HCT116 (cell line): Measurements from ENCODE around the gene NOS1. TPM values are rescaled to one million over a fixed set of nuclear protein-coding genes. Genes with fewer than 3 reads are reported as not detected.

Experiments
- ATAC-seq: fragments of 200-7000 bp; cut with Tn5 transposase; 2 replicates; pipeline ENCODE4 v1.9.1; 2020; ENCODE audit warnings: mild to moderate bottlenecking, moderate library complexity
- BruUV-seq: library from RNA; stranded (reverse); fragments of 400-500 nt; replicated peaks from 2 replicates; lab custom pipeline; 2021; lab: Mats Ljungman, UMichigan
- CTCF ChIA-PET: fragments of 300-600 bp; sonication (Branson Sonifier 250); formaldehyde crosslinking; loops from one replicate; lab custom pipeline; 2021; ENCODE audit warnings: antibody characterized with exemption; lab: Charles Lee
- POLR2A ChIA-PET: fragments of 300-600, 350-600 bp; sonication (Branson Sonifier 250); formaldehyde crosslinking; loops from one replicate; lab custom pipeline; 2021; ENCODE audit warnings: antibody characterized with exemption; lab: Charles Lee
- RAD21 ChIA-PET, 2 experiments: fragments of 300-600 bp; sonication (Branson Sonifier 250); formaldehyde crosslinking; loops; one replicate each; lab custom pipeline; 2023; ENCODE audit warnings: low total read pairs in 2 of 2; ENCODE audit not compliant: uncharacterized antibody in 2 of 2, unreplicated experiment in 2 of 2, low non-redundant PET in 1 of 2; lab: Charles Lee
- DNase-seq: peaks from one replicate; pipeline ENCODE4 v3.0.0-alpha.2; 2010; ENCODE audit warnings: low read depth, low spot score
- H2AFZ ChIP-seq: fragments of 200-600 bp; shearing (Covaris generic), sonication (generic); 2 replicates; pipeline ENCODE4 v1.6.1; 2017; ENCODE audit warnings: low read depth, mixed run types, mixed read lengths, antibody characterized with exemption, low read length; ENCODE audit not compliant: poor library complexity, severe bottlenecking
- H3K27ac ChIP-seq: 2 replicates; pipeline ENCODE4 v1.5.1; 2012; ENCODE audit warnings: low read depth, low read length
- H3K27me3 ChIP-seq: fragments of 200-600 bp; sonication (generic); 2 replicates; pipeline ENCODE4 v1.6.1; 2016; ENCODE audit warnings: mixed run types, low read length, mixed read lengths; ENCODE audit not compliant: insufficient read depth
- H3K36me3 ChIP-seq, 2 experiments: fragments of 200-500 bp in 1 of 2; fragments of 200-600 bp in 1 of 2; sonication (Bioruptor generic) in 1 of 2; sonication (generic) in 1 of 2; 2 replicates each; pipeline versions ENCODE4 v1.5.1 to v1.6.1; 2014 to 2016; ENCODE audit warnings: low read length in 2 of 2, inconsistent platforms in 1 of 2, mixed read lengths in 1 of 2, mixed run types in 1 of 2; ENCODE audit not compliant: insufficient read depth in 2 of 2, control insufficient read depth in 1 of 2
- H3K4me1 ChIP-seq, 2 experiments: fragments of 200-600 bp in 1 of 2; sonication (generic) in 1 of 2; 2 replicates each; pipeline versions ENCODE4 v1.5.1 to v1.6.1; 2012 to 2017; ENCODE audit warnings: low read length in 2 of 2, inconsistent platforms in 1 of 2, mild to moderate bottlenecking in 1 of 2, mixed read lengths in 1 of 2, mixed run types in 1 of 2, moderate library complexity in 1 of 2; ENCODE audit not compliant: insufficient read depth in 2 of 2, control insufficient read depth in 1 of 2
- H3K4me2 ChIP-seq: fragments of 200-600 bp; sonication (generic); 2 replicates; pipeline ENCODE4 v1.6.1; 2017; ENCODE audit warnings: mixed run types, low read length, mixed read lengths
- H3K4me3 ChIP-seq, 2 experiments: fragments of 200-600 bp in 1 of 2; sonication (generic) in 1 of 2; replicated peaks in 1 of 2; 2 replicates each; pipeline ENCODE4 v1.5.1; 2011 to 2016; ENCODE audit warnings: low read length in 2 of 2, control low read depth in 1 of 2, low read depth in 1 of 2, mild to moderate bottlenecking in 1 of 2, mixed read lengths in 1 of 2, mixed run types in 1 of 2
- H3K79me2 ChIP-seq: fragments of 200-600 bp; sonication (generic); 2 replicates; pipeline ENCODE4 v1.6.1; 2017; ENCODE audit warnings: mild to moderate bottlenecking, mixed run types, low read length, moderate library complexity, mixed read lengths; ENCODE audit not compliant: insufficient read depth
- H3K9ac ChIP-seq: fragments of 200-600 bp; sonication (generic); 2 replicates; pipeline ENCODE4 v1.6.1; 2016; ENCODE audit warnings: low read length, mixed read lengths
- H3K9me2 ChIP-seq: fragments of 200-600 bp; sonication (generic), shearing (Covaris generic); 2 replicates; pipeline ENCODE4 v1.6.1; 2017; ENCODE audit warnings: mixed run types, mild to moderate bottlenecking, moderate library complexity; ENCODE audit not compliant: insufficient read depth
- H3K9me3 ChIP-seq, 2 experiments: fragments of 200-500 bp in 1 of 2; fragments of 200-600 bp in 1 of 2; sonication (Bioruptor generic) in 1 of 2; sonication (generic) in 1 of 2; 2 replicates each; pipeline ENCODE4 v1.6.1; 2014 to 2017; ENCODE audit warnings: low read length in 2 of 2, mixed read lengths in 2 of 2, inconsistent platforms in 1 of 2, low read depth in 1 of 2, mild to moderate bottlenecking in 1 of 2, mixed run types in 1 of 2, moderate library complexity in 1 of 2; ENCODE audit not compliant: control insufficient read depth in 1 of 2, insufficient read depth in 1 of 2
- H4K20me1 ChIP-seq: fragments of 200-600 bp; sonication (generic), shearing (Covaris generic); 2 replicates; pipeline ENCODE4 v1.6.1; 2017; ENCODE audit warnings: mixed run types, mild to moderate bottlenecking, moderate library complexity; ENCODE audit not compliant: insufficient read depth
- CBX3 ChIP-seq: IDR thresholded peaks from 2 replicates; pipeline ENCODE4 v1.6.1; 2012; ENCODE audit warnings: low read depth
- EZH2 ChIP-seq: fragments of 200-600 bp; sonication (generic); IDR thresholded peaks from 2 replicates; pipeline ENCODE4 v1.6.1; 2017; ENCODE audit warnings: antibody characterized with exemption, mixed run types
- POLR2AphosphoS5 ChIP-seq: IDR thresholded peaks from 2 replicates; pipeline ENCODE4 v1.6.1; 2011; ENCODE audit warnings: mild to moderate bottlenecking, low read depth, low read length, moderate library complexity
- ZNF274 ChIP-seq: fragments of 200-500 bp; sonication (Bioruptor generic); IDR thresholded peaks from 2 replicates; pipeline ENCODE4 v1.6.1; 2014; ENCODE audit warnings: mild to moderate bottlenecking, low read depth, low read length, inconsistent platforms
- intact Hi-C: fragments of 100-400 bp; cut with micrococcal nuclease; formaldehyde crosslinking; loops from 2 replicates; pipeline ENCODE4 v1.10.0; 2022
- total RNA-seq: library from RNA; stranded (reverse); gene quantifications from one replicate; pipeline ENCODE4 v1.2.1, GENCODE V29; 2021; ENCODE audit not compliant: unreplicated experiment
- TF ChIP-seq, protein P1 (sequence below), 3 experiments: fragments of 200-600 bp in 1 of 3; sonication (generic) in 1 of 3; IDR thresholded peaks in 2 of 3; conservative IDR thresholded peaks in 1 of 3; 2 replicates each; pipeline ENCODE4 v1.5.1; 2012 to 2017; ENCODE audit warnings: low read depth in 2 of 3, low read length in 2 of 3, antibody characterized with exemption in 1 of 3, borderline replicate concordance in 1 of 3, control low read depth in 1 of 3, mild to moderate bottlenecking in 1 of 3, mixed read lengths in 1 of 3, mixed run types in 1 of 3, moderate library complexity in 1 of 3; ENCODE audit not compliant: insufficient read depth in 1 of 3
- TF ChIP-seq, protein P2 (sequence below): IDR thresholded peaks from 2 replicates; pipeline ENCODE4 v1.6.1; 2012; ENCODE audit warnings: low read depth
- TF ChIP-seq, protein P3 (sequence below): IDR thresholded peaks from 2 replicates; pipeline ENCODE4 v1.6.1; 2012

The NOS1 gene
- total RNA-seq, 1 experiment from 2014 or later = 0.22 TPM

DNA sequence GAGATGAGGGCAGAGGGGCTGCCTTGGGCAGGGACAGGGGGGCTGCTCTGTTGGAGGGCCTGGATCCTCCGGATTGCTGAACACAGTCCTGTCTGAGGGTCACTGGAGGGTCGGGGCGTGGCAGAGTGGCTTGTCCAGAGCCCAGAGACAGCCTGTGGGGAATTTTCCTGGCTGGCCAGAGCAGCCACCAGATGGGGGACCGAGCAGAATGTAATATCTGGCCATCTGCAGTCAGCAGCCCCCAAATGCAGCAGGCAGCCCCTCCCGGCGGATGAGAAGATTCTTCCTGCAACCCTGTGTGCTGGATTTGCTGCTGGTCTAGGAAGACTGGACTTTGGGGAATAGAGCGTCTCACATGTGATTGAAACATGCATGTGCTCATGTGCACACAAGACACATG, 23.3 kb upstream of the NOS1 start:
- Histone ChIP-seq H2AFZ (no peak overlapping the region), H4K20me1 (no peaks in the 10 kb centered on the region), H3K9me2 (no peaks in the 10 kb centered on the region), H3K27me3 (peaks cover 7% of the 10 kb centered on the region; the same call in 1 of the 2 replicates), H3K27ac (no peak overlapping the region), H3K36me3 (no peaks in the 10 kb centered on the region), H3K4me3 (no peak overlapping the region), H3K79me2 (no peaks in the 10 kb centered on the region), H3K9ac (no peak overlapping the region), H3K4me2 (no peak overlapping the region), H3K9me3 (no peaks in the 10 kb centered on the region), H3K4me1 (no peaks in the 10 kb centered on the region)
- no peak for ATAC-seq
- RAD21 ChIA-PET = no interaction called here
- intact Hi-C loops = no loop called here
- CTCF ChIA-PET = no interaction called here
- POLR2A ChIA-PET = no interaction called here
- no TSS peak for BruUV-seq
- TF ChIP-seq, protein P1, sequence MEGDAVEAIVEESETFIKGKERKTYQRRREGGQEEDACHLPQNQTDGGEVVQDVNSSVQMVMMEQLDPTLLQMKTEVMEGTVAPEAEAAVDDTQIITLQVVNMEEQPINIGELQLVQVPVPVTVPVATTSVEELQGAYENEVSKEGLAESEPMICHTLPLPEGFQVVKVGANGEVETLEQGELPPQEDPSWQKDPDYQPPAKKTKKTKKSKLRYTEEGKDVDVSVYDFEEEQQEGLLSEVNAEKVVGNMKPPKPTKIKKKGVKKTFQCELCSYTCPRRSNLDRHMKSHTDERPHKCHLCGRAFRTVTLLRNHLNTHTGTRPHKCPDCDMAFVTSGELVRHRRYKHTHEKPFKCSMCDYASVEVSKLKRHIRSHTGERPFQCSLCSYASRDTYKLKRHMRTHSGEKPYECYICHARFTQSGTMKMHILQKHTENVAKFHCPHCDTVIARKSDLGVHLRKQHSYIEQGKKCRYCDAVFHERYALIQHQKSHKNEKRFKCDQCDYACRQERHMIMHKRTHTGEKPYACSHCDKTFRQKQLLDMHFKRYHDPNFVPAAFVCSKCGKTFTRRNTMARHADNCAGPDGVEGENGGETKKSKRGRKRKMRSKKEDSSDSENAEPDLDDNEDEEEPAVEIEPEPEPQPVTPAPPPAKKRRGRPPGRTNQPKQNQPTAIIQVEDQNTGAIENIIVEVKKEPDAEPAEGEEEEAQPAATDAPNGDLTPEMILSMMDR (IDR thresholded peaks at IDR 0.05 in 2 of 3, conservative IDR thresholded peaks at IDR 0.05 in 1 of 3; ENCODE audit: borderline replicate concordance in 1 of 3, insufficient read depth in 1 of 3, low read depth in 2 of 3, low read length in 2 of 3) = no peak
- TF ChIP-seq CBX3 (no peak), EZH2 (no peak)
- no peak for DNase-seq

DNA sequence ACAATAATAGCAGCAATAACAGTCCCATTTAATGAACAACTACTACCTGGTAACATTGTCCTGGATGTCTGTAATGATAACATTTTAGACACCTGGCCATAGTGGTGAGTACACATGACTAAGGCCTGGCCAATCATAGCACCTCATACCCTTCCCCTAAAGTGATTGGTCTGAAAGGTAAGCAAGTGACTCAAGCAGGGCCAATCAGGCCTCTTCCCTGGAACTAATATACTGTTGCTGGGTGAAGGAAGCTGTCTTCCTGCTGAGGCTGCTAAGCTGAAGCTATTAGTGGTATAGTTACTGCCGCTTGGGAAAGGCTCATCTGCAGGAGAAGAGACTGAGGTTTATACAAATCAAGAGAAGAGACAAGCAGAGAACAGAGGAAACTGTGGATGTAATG, 18.7 kb upstream of the NOS1 start:
- CTCF ChIA-PET = no interaction called here

More for the DNA sequence above, 18.7 kb upstream of the NOS1 start:
- Histone ChIP-seq H3K4me1 (no peaks in the 10 kb centered on the region), H4K20me1 (no peaks in the 10 kb centered on the region), H3K4me3 (no peak overlapping the region), H3K27me3 (peaks cover 8% of the 10 kb centered on the region; the same call in 1 of the 2 replicates), H3K27ac (no peak overlapping the region), H3K9me2 (no peaks in the 10 kb centered on the region), H3K4me2 (no peak overlapping the region), H2AFZ (no peak overlapping the region), H3K79me2 (no peaks in the 10 kb centered on the region), H3K36me3 (no peaks in the 10 kb centered on the region), H3K9ac (no peak overlapping the region), H3K9me3 (no peaks in the 10 kb centered on the region)
- DNase-seq (no peak), ATAC-seq (peak; percentile 64)
- ChIA-PET RAD21 (no interaction called here), POLR2A (no interaction called here)
- BruUV-seq = no TSS peak
- intact Hi-C loops = no loop called here
- TF ChIP-seq, protein P2, sequence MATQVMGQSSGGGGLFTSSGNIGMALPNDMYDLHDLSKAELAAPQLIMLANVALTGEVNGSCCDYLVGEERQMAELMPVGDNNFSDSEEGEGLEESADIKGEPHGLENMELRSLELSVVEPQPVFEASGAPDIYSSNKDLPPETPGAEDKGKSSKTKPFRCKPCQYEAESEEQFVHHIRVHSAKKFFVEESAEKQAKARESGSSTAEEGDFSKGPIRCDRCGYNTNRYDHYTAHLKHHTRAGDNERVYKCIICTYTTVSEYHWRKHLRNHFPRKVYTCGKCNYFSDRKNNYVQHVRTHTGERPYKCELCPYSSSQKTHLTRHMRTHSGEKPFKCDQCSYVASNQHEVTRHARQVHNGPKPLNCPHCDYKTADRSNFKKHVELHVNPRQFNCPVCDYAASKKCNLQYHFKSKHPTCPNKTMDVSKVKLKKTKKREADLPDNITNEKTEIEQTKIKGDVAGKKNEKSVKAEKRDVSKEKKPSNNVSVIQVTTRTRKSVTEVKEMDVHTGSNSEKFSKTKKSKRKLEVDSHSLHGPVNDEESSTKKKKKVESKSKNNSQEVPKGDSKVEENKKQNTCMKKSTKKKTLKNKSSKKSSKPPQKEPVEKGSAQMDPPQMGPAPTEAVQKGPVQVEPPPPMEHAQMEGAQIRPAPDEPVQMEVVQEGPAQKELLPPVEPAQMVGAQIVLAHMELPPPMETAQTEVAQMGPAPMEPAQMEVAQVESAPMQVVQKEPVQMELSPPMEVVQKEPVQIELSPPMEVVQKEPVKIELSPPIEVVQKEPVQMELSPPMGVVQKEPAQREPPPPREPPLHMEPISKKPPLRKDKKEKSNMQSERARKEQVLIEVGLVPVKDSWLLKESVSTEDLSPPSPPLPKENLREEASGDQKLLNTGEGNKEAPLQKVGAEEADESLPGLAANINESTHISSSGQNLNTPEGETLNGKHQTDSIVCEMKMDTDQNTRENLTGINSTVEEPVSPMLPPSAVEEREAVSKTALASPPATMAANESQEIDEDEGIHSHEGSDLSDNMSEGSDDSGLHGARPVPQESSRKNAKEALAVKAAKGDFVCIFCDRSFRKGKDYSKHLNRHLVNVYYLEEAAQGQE = no peak
- TF ChIP-seq, protein P3, sequence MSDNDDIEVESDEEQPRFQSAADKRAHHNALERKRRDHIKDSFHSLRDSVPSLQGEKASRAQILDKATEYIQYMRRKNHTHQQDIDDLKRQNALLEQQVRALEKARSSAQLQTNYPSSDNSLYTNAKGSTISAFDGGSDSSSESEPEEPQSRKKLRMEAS = no peak
- TF ChIP-seq POLR2AphosphoS5 (no peak), ZNF274 (no peak)
